ENCODE results near the gene DLD. TPM values are rescaled to one million over a fixed set of nuclear protein-coding genes. Genes with fewer than 3 reads are reported as not detected.
"Not testable (repeated sequence)": the region's sequence is repeated elsewhere in the genome, so short reads cannot be mapped to it uniquely, and the experiment has no call there.

Gene DLD
- total RNA-seq, 2 donors from 2014 or later, result 77.4 to 84.1 TPM

DNA sequence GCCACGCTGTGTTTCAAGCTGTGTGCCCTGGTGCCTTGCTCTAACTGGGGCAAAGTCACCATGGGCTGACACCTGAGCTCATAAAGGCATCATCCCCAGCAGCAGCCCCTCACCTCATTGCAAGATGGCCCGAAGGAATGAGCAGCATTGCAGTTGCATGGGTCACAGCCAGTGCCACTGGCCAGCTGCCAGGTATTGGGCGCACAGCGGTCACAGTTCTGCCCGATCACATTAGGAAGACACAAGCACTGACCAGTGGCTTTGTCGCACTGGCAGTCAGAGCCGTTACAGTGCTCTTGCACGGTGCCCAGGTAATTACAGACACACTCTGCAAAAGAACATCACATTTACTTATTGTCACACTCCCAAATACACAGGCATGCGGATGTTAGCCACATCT, 60.9 kb downstream of the DLD start:
- H3K4me3 ChIP-seq, result no peak overlapping the region
- intact Hi-C loops (cut with DNase I), result no loop called here
- no peak overlapping the region for H3K27ac ChIP-seq
- no peaks in the 10 kb centered on the region for H3K9me3 ChIP-seq
- H3K27me3 ChIP-seq (replicated peaks; ENCODE audit: insufficient read depth), result no peaks in the 10 kb centered on the region
- no peak for DNase-seq (ENCODE audit: low spot score)
- 76% methylated on average over 9 of the region's 9 CpGs for WGBS
- H3K4me1 ChIP-seq (replicated peaks), result no peaks in the 10 kb centered on the region
- no peaks in the 10 kb centered on the region for H3K36me3 ChIP-seq
- TF ChIP-seq POLR2AphosphoS5 (IDR thresholded peaks at IDR 0.05) (no peak), CTCF (IDR thresholded peaks at IDR 0.05) (no peak), POLR2A (IDR thresholded peaks at IDR 0.05) (no peak)

DNA sequence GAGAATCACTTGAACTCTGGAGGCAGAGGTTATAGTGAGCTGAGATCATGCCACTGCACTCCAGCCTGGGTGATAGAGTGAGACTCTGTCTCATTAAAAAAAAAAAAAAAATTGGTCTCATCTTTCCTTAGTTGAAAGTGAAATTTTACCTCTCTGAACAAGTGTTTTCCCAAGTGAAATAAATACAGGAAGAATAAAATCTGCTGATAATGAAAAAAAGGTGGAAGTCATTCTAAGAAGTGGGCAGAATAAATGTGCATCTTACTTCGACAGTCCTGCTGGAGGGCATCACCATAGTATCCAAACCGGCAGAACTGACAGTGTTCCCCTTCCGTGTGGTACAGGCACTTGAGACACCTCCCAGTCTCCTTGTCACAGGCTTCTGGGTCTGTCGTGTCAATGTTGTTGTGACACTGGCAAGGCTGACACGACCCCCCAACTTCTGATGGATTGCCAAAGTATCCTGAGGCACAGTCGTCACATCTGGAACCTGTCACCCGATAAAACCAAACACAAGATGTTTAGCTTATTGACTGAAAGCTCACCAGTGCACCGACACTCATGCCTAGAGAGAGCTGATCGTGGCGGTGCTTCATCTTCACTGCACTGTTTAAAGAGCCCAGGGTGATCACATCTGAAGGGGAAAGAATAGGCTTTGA, 62.4 kb downstream of the DLD start:
- no peak overlapping the region for H3K27ac ChIP-seq
- intact Hi-C loops (cut with DNase I), result no loop called here
- no peak overlapping the region for H3K4me3 ChIP-seq
- 78% methylated on average over 10 of the region's 10 CpGs for WGBS
- no peak for DNase-seq (ENCODE audit: low spot score)
- no peaks in the 10 kb centered on the region for H3K4me1 ChIP-seq (replicated peaks)
- TF ChIP-seq POLR2A (IDR thresholded peaks at IDR 0.05), result no peak
- no peak for TF ChIP-seq POLR2AphosphoS5 (IDR thresholded peaks at IDR 0.05)
- TF ChIP-seq CTCF (IDR thresholded peaks at IDR 0.05), result no peak
- no peaks in the 10 kb centered on the region for H3K27me3 ChIP-seq (replicated peaks; ENCODE audit: insufficient read depth)
- no peaks in the 10 kb centered on the region for H3K36me3 ChIP-seq
- H3K9me3 ChIP-seq, result no peaks in the 10 kb centered on the region

- Histone ChIP-seq H3K4me1 (replicated peaks) (no peaks in the 10 kb centered on the region), H3K4me3 (no peak overlapping the region), H3K27me3 (replicated peaks; ENCODE audit: insufficient read depth) (no peaks in the 10 kb centered on the region), H3K27ac (no peak overlapping the region), H3K9me3 (no peaks in the 10 kb centered on the region), H3K36me3 (no peaks in the 10 kb centered on the region)
- intact Hi-C loops (cut with DNase I), result no loop called here
- TF ChIP-seq CTCF (IDR thresholded peaks at IDR 0.05) (no peak), POLR2A (IDR thresholded peaks at IDR 0.05) (no peak), POLR2AphosphoS5 (IDR thresholded peaks at IDR 0.05) (no peak)
- DNase-seq (ENCODE audit: low spot score), result no peak
- 88% methylated on average over 2 of the region's 2 CpGs for WGBS
These were observed 62.9 kb downstream of the DLD start for GRCh38 chr7:107953924-107954303.

DNA sequence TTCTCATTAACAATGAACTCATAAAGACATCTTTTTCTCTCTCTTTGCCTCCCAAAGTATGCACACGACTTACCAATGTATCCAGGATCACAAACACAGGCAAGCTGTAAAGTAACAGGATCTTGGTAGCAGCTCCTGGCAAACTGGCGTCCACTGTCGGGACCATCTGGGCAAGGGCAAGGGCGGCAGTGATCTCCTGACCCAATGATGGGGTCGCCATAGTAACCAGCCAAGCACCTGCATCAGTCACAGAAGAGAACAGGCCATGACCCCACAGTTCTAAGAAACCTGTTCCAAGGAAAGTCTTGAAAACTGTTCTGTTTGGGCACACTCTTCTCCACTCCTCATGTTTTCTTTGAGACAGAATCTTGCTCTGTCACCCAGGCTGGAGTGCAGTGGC, 64.4 kb downstream of the DLD start:
- Histone ChIP-seq H3K27me3 (replicated peaks; ENCODE audit: insufficient read depth) (no peaks in the 10 kb centered on the region), H3K4me3 (no peak overlapping the region), H3K4me1 (replicated peaks) (no peaks in the 10 kb centered on the region), H3K9me3 (no peaks in the 10 kb centered on the region), H3K27ac (no peak overlapping the region), H3K36me3 (no peaks in the 10 kb centered on the region)
- intact Hi-C loops (cut with DNase I), result no loop called here
- 81% methylated on average over 5 of the region's 5 CpGs for WGBS
- DNase-seq (ENCODE audit: low spot score), result no peak
- TF ChIP-seq CTCF (IDR thresholded peaks at IDR 0.05) (no peak), POLR2A (IDR thresholded peaks at IDR 0.05) (no peak), POLR2AphosphoS5 (IDR thresholded peaks at IDR 0.05) (no peak)

DNA sequence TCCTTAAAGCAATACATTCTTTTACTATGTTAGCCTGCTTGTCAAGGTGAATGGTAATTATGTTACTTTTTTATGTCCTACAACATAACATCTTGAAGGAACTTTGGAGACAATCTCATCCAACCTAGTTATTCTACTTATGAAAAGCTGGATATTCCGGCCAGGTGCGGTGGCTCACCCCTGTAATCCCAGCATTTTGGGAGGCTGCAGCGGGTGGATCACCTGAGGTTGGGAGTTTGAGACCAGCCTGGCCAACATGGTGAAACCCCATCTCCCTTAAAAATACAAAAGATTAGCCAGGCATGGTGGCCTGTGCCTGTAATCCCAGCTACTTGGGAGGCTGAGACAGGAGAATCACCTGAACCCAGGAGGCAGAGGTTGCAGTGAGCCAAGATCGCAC, 66.0 kb downstream of the DLD start:
- H3K9me3 ChIP-seq; DNase-seq (ENCODE audit: low spot score); H3K27me3 ChIP-seq (replicated peaks; ENCODE audit: insufficient read depth); H3K4me1 ChIP-seq (replicated peaks); intact Hi-C loops (cut with DNase I); H3K27ac ChIP-seq; H3K36me3 ChIP-seq; H3K4me3 ChIP-seq: not testable (repeated sequence)
- over 99% methylated on average over 4 of the region's 4 CpGs for WGBS
